Islet of Langerhans (tissue), 1 donor: ENCODE results near the gene CAMK1D.

Experiments used
- FAIRE-seq: peaks from one replicate; lab custom pipeline; 2011; peaks lifted over from hg19 to GRCh38; lab: Jason Lieb, UNC

CAMK1D gene

DNA sequence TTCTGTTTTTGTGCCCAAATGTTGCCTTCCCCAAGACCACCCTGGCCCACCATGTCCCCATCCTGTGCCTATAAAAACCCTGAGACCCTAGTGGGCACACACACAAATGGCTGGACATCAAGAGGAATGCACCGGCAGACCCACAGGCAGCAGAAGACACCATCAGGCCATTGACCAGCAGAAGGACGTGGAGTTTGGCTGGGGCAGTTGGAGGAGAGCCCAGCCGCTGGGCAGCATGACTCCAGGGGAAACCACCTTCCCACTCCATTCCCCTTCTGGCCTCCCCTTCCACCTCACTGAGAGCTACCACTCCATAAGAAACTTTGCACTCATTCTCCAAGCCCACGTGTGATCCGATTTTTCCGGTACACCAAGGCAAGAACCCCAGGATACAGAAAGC is 309.2 kb downstream of the CAMK1D start:
- no peak for FAIRE-seq

DNA sequence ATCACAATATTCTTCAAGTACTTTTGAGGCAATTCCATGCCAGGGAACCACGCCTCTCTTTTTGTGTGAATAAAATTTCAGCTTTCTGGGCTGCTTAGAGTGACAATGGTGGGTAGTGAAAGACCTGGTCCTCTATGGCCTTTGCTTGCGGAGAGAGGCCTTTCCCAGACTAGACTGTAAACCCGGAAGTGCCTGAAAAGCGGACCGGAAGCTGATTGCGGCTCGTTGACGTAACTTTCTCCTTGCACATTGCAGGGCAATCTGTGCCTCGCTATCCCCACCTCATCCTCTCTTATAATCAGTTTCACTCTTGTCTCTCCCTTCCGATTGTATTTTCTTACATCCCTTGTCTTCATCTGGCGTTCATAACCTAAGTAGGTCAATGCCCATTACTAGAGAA is 310.4 kb downstream of the CAMK1D start:
- FAIRE-seq = no peak

DNA sequence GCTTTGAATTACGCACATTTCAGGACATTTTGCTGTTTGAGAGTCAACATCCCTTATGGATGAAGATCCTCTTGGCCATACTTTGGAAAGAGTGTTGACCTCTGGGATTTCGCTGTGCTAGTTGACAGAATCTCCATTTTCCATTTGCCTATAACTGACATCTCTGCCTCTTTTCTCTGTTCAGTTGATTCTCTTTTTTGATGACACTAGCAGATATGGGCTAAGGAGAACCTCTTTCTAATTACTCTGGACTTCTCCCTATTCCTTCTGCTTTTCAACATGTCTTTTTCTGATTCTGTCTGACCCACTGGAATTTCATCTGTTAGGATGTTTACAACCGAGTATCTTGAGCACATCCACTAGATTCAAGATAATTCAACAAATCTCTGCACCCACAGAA is 311.5 kb downstream of the CAMK1D start:
- FAIRE-seq = no peak

DNA sequence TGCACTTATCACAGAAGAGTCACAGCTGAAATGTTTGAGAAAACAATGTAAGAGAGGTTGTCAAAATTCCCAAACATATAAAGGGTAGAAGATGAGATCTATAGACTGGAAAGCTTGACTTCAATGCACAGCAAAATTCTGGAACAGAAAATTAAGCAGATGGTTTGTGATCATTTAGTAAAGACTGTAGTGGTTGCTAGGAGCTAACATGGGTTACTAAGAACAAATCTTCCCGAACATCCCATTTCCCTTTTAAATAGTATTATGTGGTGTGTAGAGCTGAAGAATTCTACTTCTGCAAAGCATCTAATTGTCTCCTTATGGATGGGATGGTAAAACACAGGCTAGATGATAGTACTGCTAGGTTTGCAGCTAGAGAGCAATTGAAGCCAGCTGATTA is 312.3 kb downstream of the CAMK1D start:
- no peak for FAIRE-seq

DNA sequence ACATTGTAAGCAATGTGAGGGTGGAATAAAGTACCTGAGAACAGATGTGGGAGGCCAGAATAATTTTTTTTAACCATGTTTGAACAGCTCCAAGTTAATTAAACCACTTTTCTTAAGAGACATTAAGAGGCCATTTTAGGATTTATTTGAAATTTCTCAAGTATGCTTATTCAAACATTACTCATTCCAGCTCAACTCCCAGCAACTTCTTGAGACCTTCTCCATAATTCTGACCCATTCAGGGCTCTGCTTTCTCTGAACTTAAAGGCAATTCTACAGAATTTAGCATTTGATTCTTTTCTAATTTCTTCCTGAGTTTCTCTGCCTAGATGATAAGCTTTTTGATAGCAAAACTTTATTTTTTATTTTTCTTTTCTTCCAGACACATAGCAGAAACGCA is 314.5 kb downstream of the CAMK1D start:
- no peak for FAIRE-seq

DNA sequence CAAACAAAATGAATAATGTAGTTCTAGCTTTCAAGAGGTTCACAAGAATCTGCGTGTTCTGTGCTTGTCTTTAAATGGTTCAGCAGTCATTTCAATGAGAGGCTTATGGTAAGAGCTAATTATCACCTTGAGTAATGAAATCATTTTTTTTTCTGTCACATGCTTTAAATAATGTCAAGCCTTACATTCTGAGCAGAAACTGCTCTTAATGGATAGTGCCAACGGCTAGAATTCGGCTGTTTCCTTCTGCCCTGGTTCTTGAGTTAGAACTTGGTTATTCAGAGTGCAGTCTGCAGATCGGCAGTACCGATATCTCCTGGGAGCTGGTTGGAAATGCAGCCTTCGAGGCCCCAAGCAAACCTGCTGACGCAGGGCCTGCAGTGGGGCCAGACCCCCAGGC is 316.2 kb downstream of the CAMK1D start:
- no peak for FAIRE-seq

DNA sequence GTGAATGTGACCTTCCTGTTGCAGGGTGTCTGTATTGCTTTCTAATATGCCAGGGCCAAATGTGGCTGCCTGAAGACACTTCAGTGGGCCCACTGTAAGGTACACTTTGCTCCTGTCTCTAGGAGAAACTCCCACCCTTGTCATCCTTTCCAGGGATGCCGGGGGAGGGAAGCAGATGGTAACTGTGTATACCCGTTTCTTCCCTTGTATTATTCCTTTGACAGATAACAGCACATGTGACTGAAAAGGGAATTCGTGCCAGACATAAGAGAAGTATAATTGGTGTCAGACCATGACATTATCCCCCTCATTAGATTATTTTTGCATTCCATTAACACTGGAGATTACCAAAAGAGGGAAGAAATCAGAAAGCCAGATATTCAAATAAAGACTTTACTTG is 317.7 kb downstream of the CAMK1D start:
- no peak for FAIRE-seq

DNA sequence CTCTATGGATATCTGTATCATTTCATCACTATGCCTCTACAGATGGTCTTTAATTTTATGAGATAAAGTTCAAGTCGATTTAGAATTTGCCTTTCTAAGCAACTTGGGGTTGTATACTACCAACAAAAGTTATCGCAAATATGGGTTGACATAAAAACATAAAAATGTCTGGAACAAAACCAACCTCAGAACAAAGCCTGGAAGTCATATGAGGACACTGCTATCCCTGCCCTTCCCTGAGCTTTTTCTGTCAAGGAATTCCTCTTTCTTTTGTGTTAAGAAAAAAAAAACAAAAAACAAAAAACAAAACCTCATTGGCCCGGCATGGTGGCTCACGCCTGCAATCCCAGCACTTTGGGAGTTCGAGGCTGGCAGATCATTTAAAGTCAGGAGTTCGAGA is 319.3 kb downstream of the CAMK1D start:
- no peak for FAIRE-seq

DNA sequence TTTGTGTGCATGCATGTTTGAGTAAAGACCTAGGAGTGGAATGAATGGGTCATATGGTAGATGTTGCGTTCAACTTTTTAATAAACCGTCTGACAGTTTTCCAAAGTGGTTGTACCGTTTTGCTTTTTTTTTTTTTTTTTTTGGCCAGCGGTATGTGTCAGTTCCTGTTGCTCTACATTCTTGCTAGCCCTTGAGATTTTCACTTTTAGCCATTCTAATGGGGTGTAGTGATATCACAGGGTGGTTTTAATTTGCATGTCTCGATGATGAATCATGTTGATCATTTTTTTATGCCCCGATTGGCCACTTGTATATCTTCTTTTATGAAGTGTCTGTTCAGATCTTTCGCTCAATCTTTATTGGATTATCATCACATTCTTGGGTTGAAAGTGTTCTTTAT is 320.7 kb downstream of the CAMK1D start:
- no peak for FAIRE-seq

DNA sequence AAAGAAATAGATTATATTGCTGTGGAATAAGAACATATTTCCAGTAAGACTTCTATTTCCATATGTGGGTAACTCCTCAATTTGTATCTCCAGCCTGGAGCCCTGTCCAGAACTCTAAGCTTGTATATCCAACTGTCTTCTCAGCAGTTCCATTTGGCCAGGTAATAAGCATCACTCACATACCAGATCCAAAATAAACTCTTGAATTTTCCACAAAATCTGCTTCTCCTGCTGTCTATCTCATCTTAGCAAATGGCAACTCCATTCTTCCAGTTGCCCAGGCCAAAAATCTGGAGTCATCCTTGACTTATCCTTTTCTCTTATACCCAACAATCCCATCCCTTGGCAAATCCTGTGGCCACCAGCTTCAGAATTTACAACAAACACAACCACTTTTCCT is 325.8 kb downstream of the CAMK1D start:
- no peak for FAIRE-seq

DNA sequence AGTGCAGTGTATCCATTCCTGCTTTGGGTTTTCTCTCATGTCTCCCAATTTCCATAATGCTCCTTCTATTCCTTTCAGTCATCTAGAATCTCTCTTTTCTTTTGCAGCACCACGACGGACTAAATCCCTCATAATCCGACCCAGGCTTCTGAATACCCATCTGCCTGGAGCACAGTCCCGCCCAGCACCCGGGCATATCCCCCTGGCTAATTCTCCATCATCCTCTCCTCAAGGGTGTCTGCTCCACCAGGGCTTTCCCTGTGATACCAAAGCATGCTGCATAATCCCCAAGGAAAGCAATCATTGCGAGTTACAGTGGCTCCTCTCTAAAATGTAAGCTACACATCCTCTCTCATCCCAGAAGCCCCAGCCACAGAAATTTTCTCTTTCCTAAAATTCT is 330.3 kb downstream of the CAMK1D start:
- FAIRE-seq = no peak

DNA sequence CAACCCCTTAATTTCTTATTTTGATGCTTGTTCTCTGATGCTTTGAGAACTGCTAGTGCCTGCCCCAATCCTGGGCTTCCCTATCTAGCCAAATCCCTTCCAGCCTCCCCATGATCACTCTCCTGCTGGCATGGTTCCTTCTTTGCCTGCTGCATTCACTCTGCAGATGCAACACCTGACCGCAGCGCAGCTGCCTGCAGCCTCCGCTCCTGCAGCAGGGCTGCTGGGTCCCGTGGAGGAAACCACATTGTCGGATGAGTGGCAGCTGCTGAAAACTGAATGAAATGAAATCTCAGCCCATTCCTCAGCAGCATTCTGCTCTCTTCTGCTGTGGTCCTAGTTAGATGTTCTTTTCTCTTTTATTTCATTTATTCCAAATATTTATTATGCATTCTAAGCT is 331.9 kb downstream of the CAMK1D start:
- FAIRE-seq = no peak

DNA sequence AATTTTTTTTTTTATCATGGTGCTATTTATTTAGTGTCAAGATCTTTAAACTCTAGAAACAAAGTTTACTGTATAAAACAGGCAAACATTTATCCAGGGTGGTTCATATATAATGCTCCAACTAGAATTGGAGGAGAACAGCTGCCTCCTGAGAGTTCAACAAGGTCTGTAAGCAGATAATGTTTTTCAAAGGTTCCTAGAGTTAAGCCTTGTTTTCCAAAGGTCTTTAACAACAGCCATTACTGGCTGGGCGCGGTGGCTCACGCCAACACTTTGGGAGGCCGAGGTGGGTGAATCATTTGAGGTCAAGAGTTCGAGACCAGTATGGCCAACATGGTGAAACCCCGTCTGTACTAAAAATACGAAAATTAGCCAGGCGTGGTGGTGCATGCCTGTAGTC is 335.4 kb downstream of the CAMK1D start:
- FAIRE-seq = no peak

DNA sequence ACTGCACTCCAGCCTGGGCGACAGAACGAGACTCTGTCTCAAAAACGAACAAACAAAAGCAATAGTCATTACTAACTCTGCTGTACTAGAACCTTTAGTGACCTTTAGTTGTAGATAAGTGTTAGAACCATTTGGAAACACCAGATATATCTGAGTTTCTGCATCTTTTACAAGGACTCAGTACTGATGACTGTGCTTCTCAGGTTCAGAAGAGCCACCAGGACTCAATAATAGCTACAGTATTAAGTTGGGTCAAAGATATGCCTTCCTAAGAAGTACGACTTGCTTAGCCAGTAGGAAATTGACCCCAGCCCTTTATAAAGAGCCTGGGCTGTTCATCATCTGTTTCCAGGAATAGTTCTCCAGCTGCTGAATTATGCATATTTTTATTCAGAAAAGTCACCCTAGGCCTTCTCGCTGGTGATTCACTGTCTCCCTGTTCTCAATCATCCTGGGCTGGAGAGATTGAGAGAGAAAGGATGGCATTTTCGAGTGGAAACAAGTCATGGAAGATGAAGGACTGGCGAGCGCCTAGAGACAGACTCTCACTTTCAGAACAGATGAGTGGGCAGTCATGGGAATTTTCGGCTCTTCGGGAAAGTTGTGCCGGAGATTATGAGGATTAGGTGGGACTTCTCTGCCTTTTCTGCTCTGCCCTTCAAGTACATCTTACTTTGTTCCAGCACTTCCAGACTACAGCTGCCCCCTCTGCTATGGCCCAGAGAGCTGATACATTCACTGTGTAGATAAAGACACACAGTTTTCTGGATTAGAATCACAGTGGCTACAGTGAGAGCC is 336.1 kb downstream of the CAMK1D start:
- FAIRE-seq = no peak

DNA sequence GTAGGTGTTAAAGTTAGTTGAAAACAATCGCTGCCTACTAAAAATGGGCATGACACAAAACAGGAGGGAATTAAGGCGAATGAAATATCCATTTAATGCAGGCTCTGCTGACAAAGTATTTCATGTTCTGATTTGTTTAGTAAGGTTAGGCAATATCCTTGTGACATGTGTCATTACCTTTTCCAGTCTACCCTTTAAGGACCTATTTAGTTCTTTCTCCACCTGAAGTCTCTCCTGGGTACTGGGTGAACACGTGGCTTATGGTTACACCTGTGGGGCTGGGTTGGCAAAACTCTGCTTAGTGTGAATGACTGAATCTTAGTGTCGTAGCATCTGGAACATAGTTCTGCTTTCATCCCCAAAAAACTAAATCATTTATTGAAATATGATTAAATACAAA is 338.6 kb downstream of the CAMK1D start:
- FAIRE-seq = no peak

DNA sequence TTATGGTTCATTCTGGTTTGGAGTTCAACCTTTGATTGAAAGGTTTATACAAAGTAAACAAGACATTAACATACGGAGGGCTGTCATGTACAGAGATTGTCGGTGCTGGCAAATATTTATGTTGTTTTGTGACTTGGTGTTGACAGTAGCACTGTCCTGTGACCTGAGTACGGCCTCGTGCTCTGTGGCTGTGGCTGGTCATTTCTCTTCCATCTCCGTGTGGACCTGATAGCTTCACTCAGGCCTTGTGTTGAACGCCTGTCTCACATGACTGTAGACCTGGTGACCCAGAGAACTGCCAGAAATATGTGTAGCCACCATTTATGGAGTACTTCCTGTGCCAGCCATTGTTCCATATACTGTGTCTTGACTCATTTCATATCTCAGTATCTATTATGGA is 340.5 kb downstream of the CAMK1D start:
- no peak for FAIRE-seq

DNA sequence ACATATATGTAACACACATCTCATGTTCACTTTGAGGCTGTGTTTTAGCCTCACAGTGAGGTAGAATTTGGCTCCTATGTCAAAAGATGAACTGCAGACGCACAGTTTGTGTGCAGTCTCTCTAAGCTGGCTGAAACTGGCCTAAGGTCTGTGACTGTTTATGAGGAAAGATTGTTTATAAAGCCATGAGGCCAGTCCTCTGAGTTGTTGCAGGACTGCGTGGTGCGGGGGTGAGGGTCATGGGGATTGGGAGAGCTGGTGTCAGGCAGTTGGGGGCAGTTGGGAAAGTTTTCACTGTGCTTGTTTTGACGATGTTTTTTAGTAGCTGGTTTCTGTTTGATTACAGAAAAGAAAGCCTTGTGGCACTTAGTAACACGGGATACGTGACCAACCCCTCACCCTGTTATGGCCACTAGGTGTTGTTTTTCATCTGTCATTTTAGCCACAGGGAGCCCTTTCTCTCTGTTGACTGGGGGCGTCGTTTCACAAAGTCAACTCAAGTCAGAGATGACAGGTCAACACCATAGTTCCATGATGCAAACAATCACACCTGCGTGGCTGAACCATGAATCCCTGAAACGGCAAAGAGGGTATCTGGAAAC is 341.3 kb downstream of the CAMK1D start:
- no peak for FAIRE-seq

DNA sequence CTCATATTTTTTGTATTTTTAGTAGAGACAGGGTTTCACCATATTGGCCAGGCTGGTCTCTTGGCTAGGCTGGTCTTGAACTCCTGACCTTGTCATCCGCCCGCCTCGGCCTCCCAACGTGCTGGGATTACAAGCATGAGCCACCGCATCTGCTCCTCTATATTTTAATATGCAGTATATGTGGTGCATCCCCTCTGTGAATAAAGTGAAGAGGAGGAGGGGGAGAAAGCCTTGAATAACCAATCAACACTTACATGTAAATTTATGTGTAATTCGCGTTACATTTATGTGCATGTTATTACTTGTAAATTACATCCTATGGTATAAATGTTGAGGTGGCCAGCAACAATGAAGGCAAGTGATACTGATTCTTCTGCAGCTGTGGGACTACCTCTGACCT is 342.2 kb downstream of the CAMK1D start:
- FAIRE-seq = no peak

DNA sequence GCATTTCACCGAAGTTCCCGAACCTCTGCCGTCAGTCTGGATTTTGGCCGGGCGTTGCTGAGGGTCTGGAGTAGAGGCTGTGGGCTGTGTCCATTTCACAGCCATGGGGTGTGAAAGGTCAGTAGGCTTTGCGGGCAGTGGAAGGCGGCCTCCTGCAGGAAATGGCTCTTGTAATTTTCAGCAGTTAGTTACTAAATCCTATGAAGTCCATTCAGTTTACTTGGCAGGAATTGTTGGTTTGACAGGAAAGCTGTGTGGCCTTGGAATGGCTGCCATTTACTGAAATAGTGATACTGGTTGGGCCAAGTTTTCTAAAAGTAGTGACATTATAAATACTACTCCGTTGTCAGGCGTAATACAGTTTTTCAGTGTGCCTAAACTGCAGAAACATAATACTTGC is 348.4 kb downstream of the CAMK1D start:
- no peak for FAIRE-seq

DNA sequence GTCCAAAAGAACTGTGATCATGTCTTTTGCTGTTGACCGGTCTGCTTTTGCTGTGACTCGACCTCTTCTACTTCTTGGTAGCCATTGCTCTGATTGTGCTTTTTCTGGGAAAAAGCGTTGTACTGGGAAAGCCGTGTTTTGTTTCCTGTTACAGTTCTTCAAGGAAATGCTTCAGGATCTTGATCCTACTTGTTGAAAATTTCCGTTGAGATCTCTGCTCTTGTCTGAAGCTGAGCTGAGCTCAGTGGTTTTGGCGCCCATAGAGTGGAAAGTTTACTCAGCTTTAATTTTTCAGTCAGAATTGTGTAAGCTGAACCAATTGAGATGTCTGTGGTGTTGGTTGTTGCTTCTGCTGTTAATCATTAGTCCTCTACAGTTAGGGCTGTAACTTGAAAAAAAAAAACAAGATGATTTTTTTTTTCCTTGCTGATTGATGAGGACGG is 349.9 kb downstream of the CAMK1D start:
- FAIRE-seq = peak; percentile 78

DNA sequence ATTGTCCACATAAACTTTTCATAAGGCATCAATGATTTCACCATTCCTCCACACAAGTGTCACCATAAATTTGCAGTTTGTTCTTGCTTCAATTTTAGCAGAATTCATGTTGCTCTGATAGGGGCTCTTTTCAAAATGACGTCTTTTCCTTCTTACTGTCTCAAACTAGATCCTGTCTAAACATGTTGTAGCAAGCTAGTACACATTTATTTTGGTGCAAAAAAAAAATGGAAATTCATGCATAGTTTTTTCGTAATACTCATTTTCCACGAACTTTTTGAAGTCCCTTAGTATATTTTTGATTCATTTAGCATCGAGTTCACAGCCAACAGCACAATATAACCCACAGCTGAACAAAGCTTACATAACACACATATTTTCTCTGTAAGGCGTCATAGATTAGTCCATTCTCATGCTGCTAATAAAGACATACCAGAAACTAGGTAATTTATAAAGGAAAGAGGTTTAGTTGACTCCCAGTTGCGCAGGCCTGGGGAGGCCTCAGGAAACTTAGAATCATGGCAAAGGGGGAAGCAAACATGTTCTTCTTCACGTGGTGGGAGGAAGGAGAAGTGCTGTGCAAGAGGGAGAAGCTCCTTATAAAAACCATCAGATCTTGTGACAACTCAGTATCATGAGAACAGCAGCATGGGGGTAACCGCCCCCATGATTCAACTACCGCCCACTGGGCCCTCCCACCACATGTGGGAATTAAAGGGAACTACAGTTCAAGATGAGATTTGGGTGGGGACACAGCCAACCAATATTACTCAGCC is 350.6 kb downstream of the CAMK1D start:
- no peak for FAIRE-seq

DNA sequence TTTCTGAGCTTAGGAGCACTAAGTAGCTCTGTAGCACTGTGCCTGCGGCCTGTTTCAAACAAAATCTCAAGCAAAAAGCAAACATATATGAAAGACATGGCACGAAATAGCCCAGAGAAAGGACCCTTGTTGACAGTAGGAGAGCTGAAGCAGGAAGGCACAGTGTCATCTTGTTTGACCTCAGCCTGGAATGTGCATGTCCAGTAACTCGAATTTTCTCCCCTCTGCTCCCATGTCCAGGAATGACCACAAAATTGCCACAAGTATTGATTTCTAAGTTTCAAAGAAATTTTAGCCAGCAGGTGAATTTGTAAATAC is 351.2 kb downstream of the CAMK1D start:
- no peak for FAIRE-seq

DNA sequence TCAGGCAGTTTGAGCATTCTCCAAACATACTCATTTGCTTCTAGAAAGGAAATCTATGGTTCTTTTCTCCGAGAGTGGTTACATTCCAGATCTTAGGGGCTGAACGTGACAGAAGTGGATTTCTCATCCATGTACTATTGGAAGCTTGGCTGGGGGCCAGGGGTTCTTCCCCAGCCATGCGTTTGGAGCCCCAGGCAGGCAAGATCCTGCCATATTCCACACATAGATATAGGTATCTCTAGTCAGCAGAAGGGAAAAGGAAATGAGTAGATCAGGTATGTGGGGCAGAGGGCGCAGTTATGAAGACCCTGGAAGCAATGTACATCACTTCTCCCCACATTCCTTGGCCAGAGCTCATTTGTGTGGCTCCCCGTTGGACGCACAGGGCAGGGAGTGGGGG is 352.3 kb downstream of the CAMK1D start:
- no peak for FAIRE-seq
